GM12878 (cell line): ENCODE results near the gene LEKR1. TPM values are rescaled to one million over a fixed set of nuclear protein-coding genes. Genes with fewer than 3 reads are reported as not detected.

Source experiments
- ATAC-seq: fragments of 200-7000 bp; cut with Tn5 transposase; 3 replicates; pipeline ENCODE4 v1.9.1; 2020; ENCODE audit warnings: mild to moderate bottlenecking, moderate library complexity
- BruUV-seq: library from RNA; stranded (reverse); fragments of 400-500 nt; replicated peaks from 2 replicates; lab custom pipeline; 2021; lab: Mats Ljungman, UMichigan
- CTCF ChIA-PET: fragments of 300-600 bp; sonication (Branson Sonifier 250); formaldehyde crosslinking; extraction: SDS; loops from one replicate; lab custom pipeline; 2021; ENCODE audit warnings: inconsistent platforms; lab: Yijun Ruan, JAX
- POLR2A ChIA-PET: fragments of 350-600 bp; formaldehyde crosslinking; extraction: SDS; loops from one replicate; lab custom pipeline; 2021; ENCODE audit warnings: inconsistent platforms; lab: Charles Lee
- RAD21 ChIA-PET: fragments of 300-600 bp; sonication (Branson Sonifier 250); formaldehyde crosslinking; loops from one replicate; lab custom pipeline; 2023; ENCODE audit warnings: antibody characterized with exemption; ENCODE audit not compliant: unreplicated experiment; lab: Charles Lee
- SMC1A ChIA-PET: fragments of 300-600 bp; sonication (Branson Sonifier 250); formaldehyde crosslinking; loops from one replicate; lab custom pipeline; 2023; ENCODE audit not compliant: unreplicated experiment, uncharacterized antibody; lab: Charles Lee
- DNase-seq: peaks from one replicate; pipeline ENCODE4 v3.0.0-alpha.2; 2011; ENCODE audit warnings: low read depth, low spot score
- FAIRE-seq: peaks from 3 replicates; lab custom pipeline; 2011; peaks lifted over from hg19 to GRCh38; lab: Jason Lieb, UNC
- H2AFZ ChIP-seq: 2 replicates; pipeline ENCODE4 v1.6.0; 2011; ENCODE audit warnings: low read depth, low read length, control low read depth; ENCODE audit not compliant: control insufficient read depth
- H3K27ac ChIP-seq: 2 replicates; pipeline ENCODE4 v1.5.1; 2011; ENCODE audit warnings: control low read depth; ENCODE audit not compliant: control insufficient read depth, insufficient read depth
- H3K27me3 ChIP-seq, 2 experiments: replicated peaks in 1 of 2; 2 replicates each; pipeline versions ENCODE4 v1.6.0 to v1.6.1; 2011; ENCODE audit warnings: low read length in 1 of 2; ENCODE audit not compliant: control insufficient read depth in 2 of 2, insufficient read depth in 2 of 2
- H3K36me3 ChIP-seq, 2 experiments: 2 replicates each; pipeline ENCODE4 v1.5.1; 2011; ENCODE audit warnings: low read length in 1 of 2; ENCODE audit not compliant: control insufficient read depth in 2 of 2, insufficient read depth in 2 of 2
- H3K4me1 ChIP-seq: 2 replicates; pipeline ENCODE4 v1.6.1; 2011; ENCODE audit warnings: mild to moderate bottlenecking, low read length, moderate library complexity, mixed read lengths; ENCODE audit not compliant: control insufficient read depth, insufficient read depth
- H3K4me2 ChIP-seq: 2 replicates; pipeline ENCODE4 v1.6.0; 2011; ENCODE audit warnings: control low read depth; ENCODE audit not compliant: control insufficient read depth, insufficient read depth
- H3K4me3 ChIP-seq: fragments of 200-600 bp; sonication (generic); 2 replicates; pipeline ENCODE4 v1.5.1; 2016
- H3K79me2 ChIP-seq: 2 replicates; pipeline ENCODE4 v1.6.0; 2011; ENCODE audit warnings: low read length; ENCODE audit not compliant: control insufficient read depth, insufficient read depth
- H3K9ac ChIP-seq: 2 replicates; pipeline ENCODE4 v1.8.0; 2011; ENCODE audit warnings: low read length, control low read depth, mixed read lengths; ENCODE audit not compliant: control insufficient read depth, insufficient read depth
- H3K9me3 ChIP-seq: replicated peaks from 3 replicates; pipeline ENCODE4 v1.5.1; 2011; ENCODE audit warnings: mild to moderate bottlenecking, low read length; ENCODE audit not compliant: control insufficient read depth, insufficient read depth
- H4K20me1 ChIP-seq: 2 replicates; pipeline ENCODE4 v1.6.0; 2011; ENCODE audit not compliant: control insufficient read depth, insufficient read depth
- BHLHE40 ChIP-seq, 2 experiments: fragments of 450-650 bp in 1 of 2; IDR thresholded peaks; 2 replicates each; pipeline ENCODE4 v1.6.1; 2011 to 2017; ENCODE audit warnings: low read depth in 2 of 2, borderline replicate concordance in 1 of 2, improper control_type of control experiment in 1 of 2, low read length in 1 of 2, mild to moderate bottlenecking in 1 of 2
- CBX3 ChIP-seq: fragments of 200-600 bp; sonication (generic); IDR thresholded peaks from 2 replicates; pipeline ENCODE4 v1.6.1; 2016; ENCODE audit warnings: low read depth, borderline replicate concordance
- GABPA ChIP-seq: IDR thresholded peaks from 2 replicates; pipeline ENCODE4 v1.6.1; 2014; ENCODE audit warnings: antibody characterized with exemption, low read depth, mild to moderate bottlenecking, inconsistent platforms
- HDAC2 ChIP-seq: fragments of 200-600 bp; sonication (generic); IDR thresholded peaks from 2 replicates; pipeline ENCODE4 v1.6.1; 2017
- IKZF1 ChIP-seq: fragments of 450-650 bp; conservative IDR thresholded peaks from 2 replicates; pipeline ENCODE4 v1.6.1; 2017; ENCODE audit warnings: antibody characterized with exemption, mild to moderate bottlenecking
- IRF3 ChIP-seq: fragments of 450-650 bp; IDR thresholded peaks from 2 replicates; pipeline ENCODE4 v1.6.1; 2014; ENCODE audit warnings: mild to moderate bottlenecking
- MEF2A ChIP-seq: IDR thresholded peaks from 2 replicates; pipeline ENCODE4 v1.6.1; 2011; ENCODE audit warnings: low read depth, mild to moderate bottlenecking, low read length, moderate library complexity; ENCODE audit not compliant: insufficient read depth
- MYC ChIP-seq: IDR thresholded peaks from 2 replicates; pipeline ENCODE4 v1.6.1; 2011; ENCODE audit warnings: mild to moderate bottlenecking, low read length, moderate library complexity, inconsistent platforms; ENCODE audit not compliant: insufficient read depth, insufficient replicate concordance, insufficient read length, severe bottlenecking
- NFXL1 ChIP-seq: fragments of 450-650 bp; IDR thresholded peaks from 2 replicates; pipeline ENCODE4 v1.6.1; 2017; ENCODE audit warnings: antibody characterized with exemption, mild to moderate bottlenecking, borderline replicate concordance
- POU2F2 ChIP-seq: IDR thresholded peaks from 3 replicates; pipeline ENCODE4 v1.6.1; 2011; ENCODE audit warnings: low read depth, mild to moderate bottlenecking, low read length, borderline replicate concordance
- RB1 ChIP-seq: fragments of 450-650 bp; formaldehyde crosslinking; IDR thresholded peaks from 2 replicates; pipeline ENCODE4 v1.6.1; 2017; ENCODE audit warnings: mild to moderate bottlenecking, borderline replicate concordance
- RBBP5 ChIP-seq: fragments of 200-600 bp; sonication (generic); conservative IDR thresholded peaks from 2 replicates; pipeline ENCODE4 v1.6.1; 2016
- SMAD1 ChIP-seq: fragments of 450-650 bp; IDR thresholded peaks from 2 replicates; pipeline ENCODE4 v1.6.1; 2018; ENCODE audit warnings: mild to moderate bottlenecking, low read depth; ENCODE audit not compliant: partially characterized antibody
- TARDBP ChIP-seq: IDR thresholded peaks from 2 replicates; pipeline ENCODE4 v1.6.1; 2016; ENCODE audit warnings: borderline replicate concordance
- in situ Hi-C: fragments of 300-500 bp; cut with MboI; formaldehyde crosslinking; loops from 9 replicates; pipeline ENCODE4 v1.14.3; 2018; ENCODE audit warnings: mixed read lengths
- intact Hi-C: fragments of 100-400 bp; cut with micrococcal nuclease; formaldehyde crosslinking; loops from one replicate; pipeline ENCODE4 v1.14.2; 2022; ENCODE audit not compliant: unreplicated experiment
- polyA plus RNA-seq, 11 experiments: library from polyadenylated mRNA; depleted of rRNA in 4 of 11; unstranded in 6 of 11; stranded (reverse) in 5 of 11; fragments of >200 nt; fragmentation: Nextera tagmentation in 4 of 11; fragmentation: Illumina TruSeq in 1 of 11; extraction: Ambion mirVana in 4 of 11; extraction: Trizol in 1 of 11; gene quantifications; 1 replicate in 1 of 11; 2 replicates in 10 of 11; pipeline versions ENCODE4 v1.2.1 to v1.2.3, GENCODE V29; 2011 to 2016; ENCODE audit warnings: inconsistent platforms in 2 of 11, missing spikeins in 2 of 11, low read depth in 1 of 11
- total RNA-seq, 4 experiments: library from RNA; depleted of rRNA in 3 of 4; stranded (reverse); fragments of >200 nt in 3 of 4; fragmentation: Illumina TruSeq in 1 of 4; extraction: Trizol in 1 of 4; gene quantifications; 2 replicates each; pipeline versions ENCODE4 v1.2.1 to v1.2.3, GENCODE V29; 2013 to 2021
- TF ChIP-seq, protein P1 (sequence below): IDR thresholded peaks from 2 replicates; pipeline ENCODE4 v1.6.1; 2012; ENCODE audit warnings: low read depth, low read length, improper control_type of control experiment

Gene LEKR1
- total and polyA plus RNA-seq, 10 of the 15 experiments (the other 5 are each of a cell fraction or from before 2014, with no cell fraction given): 0.48 to 3.2 (median 1.3) TPM

GRCh38 chr3:156902916-156903315 is 76.8 kb downstream of the LEKR1 start:
- TF ChIP-seq IKZF1 (no peak), CBX3 (no peak), BHLHE40 (IDR thresholded peaks at IDR 0.05; ENCODE audit: borderline replicate concordance in 1 of 2, low read depth in 2 of 2, low read length in 1 of 2) (no peak), TARDBP (no peak), MEF2A (no peak), IRF3 (no peak), HDAC2 (no peak), SMAD1 (no peak), POU2F2 (no peak), RBBP5 (no peak), GABPA (no peak), NFXL1 (no peak), MYC (no peak), RB1 (no peak)
- TF ChIP-seq, protein P1, sequence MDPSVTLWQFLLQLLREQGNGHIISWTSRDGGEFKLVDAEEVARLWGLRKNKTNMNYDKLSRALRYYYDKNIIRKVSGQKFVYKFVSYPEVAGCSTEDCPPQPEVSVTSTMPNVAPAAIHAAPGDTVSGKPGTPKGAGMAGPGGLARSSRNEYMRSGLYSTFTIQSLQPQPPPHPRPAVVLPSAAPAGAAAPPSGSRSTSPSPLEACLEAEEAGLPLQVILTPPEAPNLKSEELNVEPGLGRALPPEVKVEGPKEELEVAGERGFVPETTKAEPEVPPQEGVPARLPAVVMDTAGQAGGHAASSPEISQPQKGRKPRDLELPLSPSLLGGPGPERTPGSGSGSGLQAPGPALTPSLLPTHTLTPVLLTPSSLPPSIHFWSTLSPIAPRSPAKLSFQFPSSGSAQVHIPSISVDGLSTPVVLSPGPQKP: no peak
- Histone ChIP-seq H2AFZ (no peak overlapping the region), H3K9me3 (no peaks in the 10 kb centered on the region), H3K27me3 (no peaks in the 10 kb centered on the region), H3K4me2 (no peak overlapping the region), H3K4me1 (no peaks in the 10 kb centered on the region), H3K27ac (no peak overlapping the region), H3K9ac (no peak overlapping the region), H4K20me1 (no peaks in the 10 kb centered on the region), H3K36me3 (no peaks in the 10 kb centered on the region; a peak in 1 of 4 replicates), H3K79me2 (no peaks in the 10 kb centered on the region), H3K4me3 (no peak overlapping the region)
- intact Hi-C loops (no loop called here), in situ Hi-C loops (no loop called here)
- POLR2A ChIA-PET: no interaction called here
- FAIRE-seq (no peak), DNase-seq (no peak), ATAC-seq (no peak)
- SMC1A ChIA-PET: interaction anchor here (1.1 to 2.4 kb wide), 4 partner anchors 13 to 234 kb away, joined by 3 to 8 read pairs (median 4); no protein-coding TSS in a partner anchor
- RAD21 ChIA-PET: interaction anchor here (0.8 to 1.5 kb wide), 3 partner anchors 14 to 235 kb away, joined by 3 to 4 read pairs (median 4); no protein-coding TSS in a partner anchor
- no TSS peak for BruUV-seq
- CTCF ChIA-PET: no interaction called here
